ENCODE data around the gene UBL5.
"Not testable (repeated sequence)": the region's sequence is repeated elsewhere in the genome, so short reads cannot be mapped to it uniquely, and the experiment has no call there.

UBL5 gene

GRCh38 chr19:9827289-9828238 lies at the start of gene UBL5:
UBL5 (plus strand) TSS chr19:9827918; CDS start chr19:9828338, 420 bp downstream.
- TF ChIP-seq CTCF (IDR thresholded peaks at IDR 0.05; ENCODE audit: borderline replicate concordance, control extremely low read depth, extremely low read depth, insufficient read depth, missing control alignments) = no peak
- in situ Hi-C loops (cut with MboI; ENCODE audit: low sequenced_read_pairs, unreplicated experiment) = no loop called here
- DNase-seq (ENCODE audit: low spot score) = peak; percentile 95

- TF ChIP-seq CTCF (IDR thresholded peaks at IDR 0.05; ENCODE audit: borderline replicate concordance, control extremely low read depth, extremely low read depth, insufficient read depth, missing control alignments) = no peak
- in situ Hi-C loops (cut with MboI; ENCODE audit: low sequenced_read_pairs, unreplicated experiment) = no loop called here
- DNase-seq (ENCODE audit: low spot score) = no peak
These were observed 45.4 kb upstream of the UBL5 start for GRCh38 chr19:9782338-9782737.

- DNase-seq (ENCODE audit: low spot score); in situ Hi-C loops (cut with MboI; ENCODE audit: low sequenced_read_pairs, unreplicated experiment): not testable (repeated sequence)
These were observed 43.6 kb upstream of the UBL5 start for GRCh38 chr19:9784163-9784496.

- no peak for TF ChIP-seq CTCF (IDR thresholded peaks at IDR 0.05; ENCODE audit: borderline replicate concordance, control extremely low read depth, extremely low read depth, insufficient read depth, missing control alignments)
- in situ Hi-C loops (cut with MboI; ENCODE audit: low sequenced_read_pairs, unreplicated experiment) = no loop called here
- DNase-seq (ENCODE audit: low spot score) = peak; percentile 97
These were observed 42.1 kb upstream of the UBL5 start for GRCh38 chr19:9785367-9786331.

- DNase-seq (ENCODE audit: low spot score) = no peak
- in situ Hi-C loops (cut with MboI; ENCODE audit: low sequenced_read_pairs, unreplicated experiment) = no loop called here
- TF ChIP-seq CTCF (IDR thresholded peaks at IDR 0.05; ENCODE audit: borderline replicate concordance, control extremely low read depth, extremely low read depth, insufficient read depth, missing control alignments) = no peak
These were observed 41.4 kb upstream of the UBL5 start for GRCh38 chr19:9786342-9786741.

- DNase-seq (ENCODE audit: low spot score) = no peak
- in situ Hi-C loops (cut with MboI; ENCODE audit: low sequenced_read_pairs, unreplicated experiment) = no loop called here
- TF ChIP-seq CTCF (IDR thresholded peaks at IDR 0.05; ENCODE audit: borderline replicate concordance, control extremely low read depth, extremely low read depth, insufficient read depth, missing control alignments) = no peak
These were observed 40.9 kb upstream of the UBL5 start for GRCh38 chr19:9786819-9787218.

GRCh38 chr19:9788604-9789003 lies 39.1 kb upstream of the UBL5 start:
- DNase-seq (ENCODE audit: low spot score); in situ Hi-C loops (cut with MboI; ENCODE audit: low sequenced_read_pairs, unreplicated experiment): not testable (repeated sequence)
